ENCODE measurements around the gene BACH2.

The BACH2 gene

GRCh38 chr6:90008908-90009501 lies 287.6 kb downstream of the BACH2 start:
- in situ Hi-C loops (cut with MboI; ENCODE audit: low sequenced_read_pairs), result no loop called here

DNA sequence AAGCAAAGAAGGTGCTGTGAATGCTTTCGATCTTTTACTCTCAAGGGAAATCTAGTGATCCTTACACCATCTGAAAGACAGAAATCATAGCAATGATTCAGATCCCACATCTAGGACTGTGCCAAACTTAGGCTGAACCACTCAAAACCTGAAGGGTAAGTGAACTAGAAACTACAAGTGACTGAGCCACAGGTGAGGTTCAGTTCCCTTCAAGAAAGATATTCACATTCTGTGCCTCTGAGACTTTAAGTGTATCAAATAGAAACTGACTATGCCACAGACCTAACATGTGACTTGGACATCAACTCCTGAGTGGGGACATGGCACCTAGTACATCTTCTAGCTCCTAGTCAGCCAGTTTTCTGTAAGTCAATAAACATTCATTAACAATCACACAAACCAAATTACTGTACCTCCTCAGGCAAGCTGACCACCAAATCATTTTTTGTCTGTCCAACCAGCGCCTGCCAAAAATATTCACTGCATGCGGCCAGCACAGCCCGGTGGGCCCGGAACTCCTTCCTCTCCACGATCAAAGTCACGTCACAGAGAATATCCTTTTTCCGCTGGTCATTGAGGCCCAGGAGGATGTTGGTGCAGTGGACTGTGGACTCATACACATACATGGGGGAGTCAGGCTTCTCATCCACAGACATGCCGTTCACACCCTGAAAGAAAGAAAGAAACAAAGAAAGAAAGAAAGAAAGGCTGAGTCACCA lies 288.3 kb downstream of the BACH2 start:
- in situ Hi-C loops (cut with MboI; ENCODE audit: low sequenced_read_pairs), result no loop called here

DNA sequence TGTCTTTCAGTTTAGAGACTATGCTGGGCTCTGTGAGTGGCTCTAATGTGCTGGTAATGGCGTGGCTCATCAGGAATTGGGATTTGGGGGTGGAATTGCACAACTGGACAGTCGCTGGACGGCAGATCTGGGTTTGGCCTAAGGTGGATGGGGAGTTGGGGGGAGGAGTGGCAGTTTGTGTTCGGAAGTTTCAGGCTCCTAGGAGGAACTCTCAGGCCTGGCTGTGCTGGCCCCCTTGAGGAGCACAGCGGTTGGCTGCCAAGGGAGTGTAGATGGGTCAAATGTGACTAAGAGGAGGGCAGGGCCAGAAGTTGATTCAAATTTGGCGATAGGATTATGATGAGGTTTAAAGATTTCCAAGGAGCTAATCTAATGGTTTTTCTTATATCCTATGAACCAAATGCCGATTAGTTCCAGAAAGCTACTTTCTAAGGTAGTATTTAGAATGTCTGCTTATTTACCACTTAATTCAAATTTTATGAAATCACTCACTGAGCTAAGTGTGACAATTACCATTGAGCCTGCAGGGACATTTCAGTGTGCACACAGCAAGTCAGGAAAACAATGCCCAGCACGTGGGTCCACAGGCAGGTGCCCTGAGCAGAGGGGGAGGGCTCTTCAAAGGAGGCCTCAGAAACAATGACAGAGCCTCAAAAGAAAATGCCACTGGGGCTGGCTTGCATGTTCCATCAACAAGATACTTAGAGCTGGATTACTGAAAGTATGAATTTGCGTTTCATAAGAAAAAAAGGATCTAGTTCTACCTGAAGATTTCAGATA lies 291.4 kb downstream of the BACH2 start:
- in situ Hi-C loops (cut with MboI; ENCODE audit: low sequenced_read_pairs), result no loop called here

GRCh38 chr6:90004511-90004910 lies 292.1 kb downstream of the BACH2 start:
- in situ Hi-C loops (cut with MboI; ENCODE audit: low sequenced_read_pairs), result no loop called here

GRCh38 chr6:90003941-90004340 lies 292.7 kb downstream of the BACH2 start:
- in situ Hi-C loops (cut with MboI; ENCODE audit: low sequenced_read_pairs), result no loop called here

- in situ Hi-C loops (cut with MboI; ENCODE audit: low sequenced_read_pairs), result no loop called here
Measured at GRCh38 chr6:90003069-90003795, 293.4 kb downstream of the BACH2 start.

- in situ Hi-C loops (cut with MboI; ENCODE audit: low sequenced_read_pairs), result no loop called here
Measured at GRCh38 chr6:90000864-90001731, 295.5 kb downstream of the BACH2 start.

- in situ Hi-C loops (cut with MboI; ENCODE audit: low sequenced_read_pairs), result no loop called here
Measured at GRCh38 chr6:89999945-90000825, 296.5 kb downstream of the BACH2 start.

- in situ Hi-C loops (cut with MboI; ENCODE audit: low sequenced_read_pairs), result no loop called here
Measured at GRCh38 chr6:89999154-89999553, 297.5 kb downstream of the BACH2 start.

GRCh38 chr6:89997456-89998445 lies 298.9 kb downstream of the BACH2 start:
- in situ Hi-C loops (cut with MboI; ENCODE audit: low sequenced_read_pairs), result no loop called here

GRCh38 chr6:89993411-89993810 lies 303.2 kb downstream of the BACH2 start:
- in situ Hi-C loops (cut with MboI; ENCODE audit: low sequenced_read_pairs), result no loop called here

DNA sequence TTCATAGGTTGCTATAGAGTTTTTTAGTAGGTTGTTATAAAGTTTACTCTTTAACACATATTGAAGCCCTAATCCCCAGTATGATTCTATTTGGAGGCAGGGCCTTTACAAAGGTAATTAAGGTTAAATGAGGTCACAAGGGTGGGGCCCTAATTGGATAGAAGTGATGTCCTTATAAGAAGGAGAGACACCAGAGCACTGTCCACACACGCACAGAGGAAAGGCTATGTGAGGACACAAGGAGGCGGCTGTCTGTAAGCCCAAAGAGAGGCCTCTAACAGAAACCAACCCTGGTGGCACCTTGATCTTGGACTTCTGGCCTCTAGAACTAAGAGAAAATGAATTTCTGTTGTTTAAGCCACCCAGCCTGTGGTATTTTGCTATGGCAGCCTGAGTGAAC lies 303.8 kb downstream of the BACH2 start:
- in situ Hi-C loops (cut with MboI; ENCODE audit: low sequenced_read_pairs), result no loop called here

GRCh38 chr6:89989742-89990141 lies 306.9 kb downstream of the BACH2 start:
- in situ Hi-C loops (cut with MboI; ENCODE audit: low sequenced_read_pairs), result no loop called here

- in situ Hi-C loops (cut with MboI; ENCODE audit: low sequenced_read_pairs), result no loop called here
Measured at GRCh38 chr6:89987830-89988229, 308.8 kb downstream of the BACH2 start.

GRCh38 chr6:89987140-89987539 lies 309.5 kb downstream of the BACH2 start:
- in situ Hi-C loops (cut with MboI; ENCODE audit: low sequenced_read_pairs), result no loop called here

DNA sequence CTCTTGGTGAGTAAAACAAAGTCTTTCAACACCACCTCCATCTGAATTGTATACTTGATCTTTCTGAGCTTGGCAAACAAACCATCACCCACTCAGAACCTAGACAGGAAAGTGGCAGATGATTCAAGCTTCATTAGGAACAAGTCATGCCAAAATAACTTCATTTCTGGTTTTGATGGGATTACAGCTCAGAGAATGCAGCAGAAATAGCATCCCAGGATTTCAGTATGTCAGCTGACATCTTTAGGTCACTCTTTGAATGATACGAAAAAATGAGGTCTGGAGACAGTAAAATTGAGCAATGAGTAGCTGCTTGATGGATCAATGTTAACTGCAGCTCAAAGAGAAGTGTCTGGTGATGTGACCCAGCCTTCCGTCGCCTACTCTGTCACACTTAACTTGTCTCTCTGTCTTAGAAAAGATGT lies 310.0 kb downstream of the BACH2 start:
- in situ Hi-C loops (cut with MboI; ENCODE audit: low sequenced_read_pairs), result no loop called here

DNA sequence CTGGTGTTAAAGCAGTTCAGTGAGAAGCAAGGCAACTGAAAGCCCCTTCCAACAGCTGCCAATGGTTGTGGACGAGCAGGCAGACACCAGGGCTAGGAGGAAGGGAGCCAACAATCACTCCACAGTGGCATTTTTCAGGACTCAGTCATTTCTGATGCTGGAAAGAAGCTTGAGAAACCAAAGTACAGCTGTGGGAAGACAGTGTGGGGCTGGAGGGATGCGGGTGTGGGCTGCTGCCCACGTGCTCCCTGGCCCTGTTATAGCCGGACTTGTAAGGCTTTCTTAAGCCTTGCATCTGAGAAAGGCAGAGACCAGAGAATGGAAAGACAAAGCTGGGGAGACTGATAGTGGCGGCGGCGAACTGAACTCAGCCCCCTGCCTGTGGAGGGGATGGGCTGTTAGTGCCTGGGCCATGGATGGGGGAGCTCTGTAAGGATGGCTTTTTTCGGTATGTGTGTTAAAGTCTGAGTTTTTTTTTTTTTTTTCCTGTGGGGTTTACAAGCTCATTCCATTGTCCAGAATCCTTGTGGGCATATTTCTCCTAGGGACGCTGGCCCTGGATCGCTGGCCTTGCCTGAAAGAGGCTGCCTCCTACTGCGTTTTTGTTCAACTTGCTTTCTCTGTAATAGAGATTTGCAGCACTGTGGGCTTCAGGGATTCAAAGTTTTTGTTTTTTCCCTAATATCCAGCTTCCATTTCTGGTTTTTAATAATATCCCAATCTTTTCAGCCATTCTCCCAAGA lies 310.7 kb downstream of the BACH2 start:
- in situ Hi-C loops (cut with MboI; ENCODE audit: low sequenced_read_pairs), result no loop called here
